Kidney epithelial cell (primary cell): ENCODE data around the gene SMAP2. TPM values are rescaled to one million over a fixed set of nuclear protein-coding genes. Genes with fewer than 3 reads are reported as not detected.

Experiments used
- DNase-seq: peaks from one replicate; pipeline ENCODE4 v3.0.0-alpha.2; 2010; ENCODE audit warnings: low read depth
- H3K27me3 ChIP-seq: 2 replicates; pipeline ENCODE4 v1.6.0; 2011; ENCODE audit warnings: low read length; ENCODE audit not compliant: control insufficient read depth, insufficient read depth
- H3K36me3 ChIP-seq: 2 replicates; pipeline ENCODE4 v1.5.1; 2011; ENCODE audit warnings: low read length; ENCODE audit not compliant: control insufficient read depth, insufficient read depth
- H3K4me3 ChIP-seq: 2 replicates; pipeline ENCODE4 v1.5.1; 2011; ENCODE audit warnings: low read depth, mild to moderate bottlenecking, control low read depth, low read length
- total RNA-seq: library from RNA; depleted of rRNA; stranded (reverse); fragments of >200 nt; gene quantifications from 2 replicates; pipeline ENCODE4 v1.2.3, GENCODE V29; 2015
- TF ChIP-seq, protein P1 (sequence below): IDR thresholded peaks from 2 replicates; pipeline ENCODE4 v1.5.1; 2011; ENCODE audit warnings: mild to moderate bottlenecking, moderate library complexity, low read length, control low read depth, inconsistent platforms; ENCODE audit not compliant: insufficient read depth, poor library complexity, severe bottlenecking

SMAP2 gene
- total RNA-seq, 1 donor from 2014 or later: 13.8 TPM

DNA sequence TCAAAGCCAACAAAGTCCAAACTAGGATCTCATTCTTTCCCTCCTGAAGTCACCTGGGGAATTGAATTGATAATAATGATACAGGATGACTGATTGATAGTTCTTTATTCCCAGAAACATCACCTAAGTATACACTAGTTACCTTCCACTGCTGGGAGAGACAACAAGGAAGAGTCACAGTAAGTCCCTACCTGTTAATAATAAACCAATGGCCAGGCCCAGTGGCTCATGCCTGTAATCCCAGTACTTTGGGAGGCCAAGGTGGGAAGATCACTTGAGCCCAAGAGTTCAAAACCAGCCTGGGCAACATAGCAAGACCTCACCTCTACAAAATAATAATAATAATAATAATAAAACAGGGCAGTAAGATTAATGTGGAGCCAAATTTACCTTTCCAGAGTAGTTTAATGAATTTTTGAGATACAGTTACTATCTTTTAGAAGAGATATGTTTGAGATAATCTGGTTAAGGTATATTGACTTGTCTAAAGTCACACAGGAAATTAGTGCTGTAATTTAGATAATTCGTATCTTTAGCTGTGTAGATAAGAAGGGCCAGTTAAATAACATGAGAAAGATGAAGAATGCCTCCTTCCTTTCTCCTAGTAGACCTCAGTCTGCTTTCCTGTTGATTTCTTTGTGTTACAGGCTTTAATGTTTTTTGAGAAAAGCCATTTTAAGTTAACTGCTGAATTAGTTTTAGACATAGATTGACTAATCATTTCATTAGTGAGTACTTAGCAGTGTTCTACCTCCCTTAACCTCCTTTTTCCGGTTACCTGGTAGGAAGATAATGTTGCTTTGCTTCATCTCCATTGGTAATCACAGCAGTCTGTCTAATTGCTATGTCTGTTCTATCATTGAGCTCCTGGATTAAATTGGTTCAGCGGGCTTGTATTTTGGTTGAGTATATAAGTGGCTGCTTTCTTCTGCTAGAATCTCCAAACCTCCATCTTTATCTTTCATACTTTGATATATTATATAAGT is 22.0 kb downstream of the SMAP2 start:
- H3K4me3 ChIP-seq: no peak overlapping the region
- TF ChIP-seq, protein P1, sequence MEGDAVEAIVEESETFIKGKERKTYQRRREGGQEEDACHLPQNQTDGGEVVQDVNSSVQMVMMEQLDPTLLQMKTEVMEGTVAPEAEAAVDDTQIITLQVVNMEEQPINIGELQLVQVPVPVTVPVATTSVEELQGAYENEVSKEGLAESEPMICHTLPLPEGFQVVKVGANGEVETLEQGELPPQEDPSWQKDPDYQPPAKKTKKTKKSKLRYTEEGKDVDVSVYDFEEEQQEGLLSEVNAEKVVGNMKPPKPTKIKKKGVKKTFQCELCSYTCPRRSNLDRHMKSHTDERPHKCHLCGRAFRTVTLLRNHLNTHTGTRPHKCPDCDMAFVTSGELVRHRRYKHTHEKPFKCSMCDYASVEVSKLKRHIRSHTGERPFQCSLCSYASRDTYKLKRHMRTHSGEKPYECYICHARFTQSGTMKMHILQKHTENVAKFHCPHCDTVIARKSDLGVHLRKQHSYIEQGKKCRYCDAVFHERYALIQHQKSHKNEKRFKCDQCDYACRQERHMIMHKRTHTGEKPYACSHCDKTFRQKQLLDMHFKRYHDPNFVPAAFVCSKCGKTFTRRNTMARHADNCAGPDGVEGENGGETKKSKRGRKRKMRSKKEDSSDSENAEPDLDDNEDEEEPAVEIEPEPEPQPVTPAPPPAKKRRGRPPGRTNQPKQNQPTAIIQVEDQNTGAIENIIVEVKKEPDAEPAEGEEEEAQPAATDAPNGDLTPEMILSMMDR: no peak
- no peaks in the 10 kb centered on the region for H3K27me3 ChIP-seq
- no peaks in the 10 kb centered on the region for H3K36me3 ChIP-seq
- no peak for DNase-seq

DNA sequence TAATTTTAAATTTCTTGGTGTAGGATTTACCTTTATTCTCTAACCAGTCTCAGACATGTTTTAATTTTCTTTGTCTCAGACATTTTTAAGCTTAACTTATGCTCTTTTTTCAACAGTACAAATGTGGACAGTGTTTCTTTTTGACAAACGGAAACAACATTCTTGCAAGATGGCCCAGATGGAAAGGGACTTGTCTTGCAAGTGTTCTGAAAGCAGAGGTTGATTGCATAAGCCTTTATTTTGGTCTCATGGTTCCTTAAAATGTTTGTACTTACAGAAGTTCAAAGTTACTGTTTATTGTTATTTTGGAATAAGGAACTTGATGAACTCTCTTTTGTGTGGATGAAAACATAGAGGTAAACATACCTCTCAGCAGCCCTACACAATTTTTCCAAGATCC is 22.9 kb downstream of the SMAP2 start:
- TF ChIP-seq, protein P1: no peak
- H3K36me3 ChIP-seq: no peaks in the 10 kb centered on the region
- H3K4me3 ChIP-seq: no peak overlapping the region
- H3K27me3 ChIP-seq: no peaks in the 10 kb centered on the region
- DNase-seq: no peak

DNA sequence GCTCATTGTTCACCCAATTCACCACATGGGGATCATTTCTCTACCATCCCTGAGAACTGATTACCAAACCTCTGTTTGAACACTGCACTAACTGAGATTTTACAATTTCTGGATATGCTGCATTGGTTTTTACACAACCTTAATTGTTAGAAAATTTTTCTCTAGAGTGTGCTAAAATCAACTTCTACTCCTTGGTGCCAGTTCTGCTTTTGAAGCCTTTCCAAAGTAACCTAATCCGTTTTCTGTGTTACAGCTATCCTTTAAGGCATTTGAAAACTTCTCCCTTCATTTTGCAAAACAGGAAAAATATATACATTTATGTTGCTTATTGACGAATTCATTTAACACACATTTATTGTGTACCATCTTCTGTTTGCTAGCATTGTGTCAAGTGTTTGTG is 23.7 kb downstream of the SMAP2 start:
- TF ChIP-seq, protein P1: no peak
- H3K27me3 ChIP-seq: no peaks in the 10 kb centered on the region
- no peaks in the 10 kb centered on the region for H3K36me3 ChIP-seq
- H3K4me3 ChIP-seq: no peak overlapping the region
- no peak for DNase-seq

DNA sequence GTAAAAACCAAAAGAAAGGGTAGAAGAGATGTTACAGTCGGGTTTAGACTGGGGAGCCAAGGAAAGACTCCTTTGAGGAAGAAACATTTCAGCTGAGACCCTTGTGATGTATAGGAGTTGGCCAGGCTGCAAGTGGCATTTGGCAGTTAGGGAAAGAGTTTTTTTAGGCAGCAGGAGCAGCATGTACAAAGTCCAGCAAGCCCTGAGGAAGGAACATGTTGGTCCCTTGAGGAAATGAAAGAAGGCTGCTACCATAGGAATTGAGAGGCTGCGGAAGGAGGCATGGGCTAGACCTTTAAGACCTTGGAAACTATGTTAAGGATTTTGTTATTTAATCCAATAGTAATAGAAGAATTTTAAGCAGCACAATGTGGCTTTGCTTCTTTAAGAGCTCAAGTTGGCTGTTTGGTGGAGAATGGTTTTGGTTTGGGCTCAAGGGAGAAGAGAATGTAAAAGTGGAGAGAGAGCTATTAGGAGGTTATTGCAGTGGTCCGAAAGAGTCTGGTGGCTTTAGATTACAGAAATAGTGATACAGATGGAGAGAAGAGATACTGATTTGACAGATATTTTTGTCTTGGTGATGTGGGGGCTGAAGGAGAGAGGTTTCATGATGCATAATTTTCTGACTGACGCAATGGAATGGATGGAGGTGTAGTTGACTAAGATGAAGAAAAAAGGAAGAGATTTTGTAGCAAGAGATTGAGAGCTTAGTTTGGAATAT is 26.6 kb downstream of the SMAP2 start:
- DNase-seq: no peak
- TF ChIP-seq, protein P1: no peak
- Histone ChIP-seq H3K36me3 (no peaks in the 10 kb centered on the region), H3K4me3 (no peak overlapping the region), H3K27me3 (no peaks in the 10 kb centered on the region)

DNA sequence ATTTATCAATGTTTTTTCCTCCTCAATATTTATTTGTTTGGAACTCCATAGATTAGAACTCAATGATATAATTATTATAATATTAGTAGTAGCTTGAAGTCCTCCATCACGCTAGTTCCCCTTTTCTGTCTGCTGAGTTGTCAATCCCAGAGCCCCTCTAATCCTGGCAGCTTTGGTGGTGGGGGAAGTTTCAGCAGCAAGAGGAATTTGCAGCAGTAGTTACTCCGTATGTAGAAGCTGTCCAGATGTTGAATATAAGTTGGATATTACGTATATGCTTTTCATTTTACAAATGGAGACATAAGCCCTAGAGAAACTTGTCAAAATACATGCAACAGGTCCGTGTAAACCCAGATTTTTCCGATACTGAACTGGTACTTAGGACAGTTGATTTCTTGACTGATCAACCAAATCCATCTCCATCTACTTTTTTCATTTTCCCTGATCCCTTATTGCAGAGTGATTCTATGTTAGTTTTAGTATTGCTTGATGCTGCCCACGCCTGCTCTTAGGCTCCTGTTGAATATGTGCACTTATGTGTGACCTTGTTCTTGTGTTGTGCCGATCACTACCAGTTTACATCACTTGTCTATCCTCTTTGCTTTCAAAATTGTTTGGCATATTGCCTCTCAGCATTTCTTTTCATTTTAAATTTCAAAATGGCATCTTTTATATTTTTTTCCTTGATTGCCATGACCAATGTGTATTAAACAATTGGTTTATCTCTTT is 28.1 kb downstream of the SMAP2 start:
- TF ChIP-seq, protein P1: no peak
- DNase-seq: no peak
- Histone ChIP-seq H3K4me3 (no peak overlapping the region), H3K27me3 (no peaks in the 10 kb centered on the region), H3K36me3 (no peaks in the 10 kb centered on the region)
